AG04450 (cell line): ENCODE measurements around the gene CATSPERD. TPM values are rescaled to one million over a fixed set of nuclear protein-coding genes. Genes with fewer than 3 reads are reported as not detected.
"Not testable (repeated sequence)": the region's sequence is repeated elsewhere in the genome, so short reads cannot be mapped to it uniquely, and the experiment has no call there.

Experiments
- CTCF ChIA-PET: fragments of 300-600, 350-600 bp; formaldehyde crosslinking; extraction: SDS; loops from one replicate; lab custom pipeline; 2022; ENCODE audit warnings: antibody characterized with exemption, inconsistent platforms; lab: Charles Lee
- POLR2A ChIA-PET: fragments of 350-600 bp; formaldehyde crosslinking; extraction: SDS; loops from one replicate; lab custom pipeline; 2021; ENCODE audit warnings: antibody characterized with exemption, inconsistent platforms; lab: Yijun Ruan, JAX
- DNase-seq: peaks from one replicate; pipeline ENCODE4 v3.0.0-alpha.2; 2011; ENCODE audit warnings: low read depth, low spot score
- H3K27ac ChIP-seq: one replicate; pipeline ENCODE4 v1.5.1; 2012; ENCODE audit warnings: low read depth, low read length, control low read depth
- H3K27me3 ChIP-seq: one replicate; pipeline ENCODE4 v1.6.0; 2012; ENCODE audit warnings: low read length; ENCODE audit not compliant: control insufficient read depth, insufficient read depth
- H3K4me3 ChIP-seq: 2 replicates; pipeline ENCODE4 v1.5.1; 2011; ENCODE audit warnings: mild to moderate bottlenecking, low read depth, low read length, control low read depth
- H3K9me3 ChIP-seq: 2 replicates; pipeline ENCODE4 v1.5.1; 2012; ENCODE audit warnings: low read length; ENCODE audit not compliant: control insufficient read depth, insufficient read depth
- polyA plus RNA-seq: library from polyadenylated mRNA; depleted of rRNA; stranded (reverse); fragments of >200 nt; gene quantifications from 2 replicates; pipeline ENCODE4 v1.2.3, GENCODE V29; 2011
- TF ChIP-seq, protein P1 (sequence below): IDR thresholded peaks from 2 replicates; pipeline ENCODE4 v1.5.1; 2011; ENCODE audit warnings: low read depth, low read length, control low read depth, inconsistent platforms

Gene CATSPERD
- polyA plus RNA-seq, 1 experiment: not detected

- peak overlapping the region; percentile 98 for H3K4me3 ChIP-seq
- peak overlapping the region; percentile 98 for H3K27ac ChIP-seq
- no peaks in the 10 kb centered on the region for H3K27me3 ChIP-seq
- ChIA-PET POLR2A (interaction anchor here (0.9 to 1.7 kb wide), 7 partner anchors 19 to 109 kb away, joined by 3 to 14 read pairs (median 4); partner anchors contain the start of gene RPL36), CTCF (interaction anchor here (0.6 to 2.7 kb wide), 4 partner anchors 31 to 549 kb away, joined by 3 to 23 read pairs (median 3); partner anchors contain the start of gene RPL36)
- no peaks in the 10 kb centered on the region for H3K9me3 ChIP-seq
- TF ChIP-seq, protein P1, sequence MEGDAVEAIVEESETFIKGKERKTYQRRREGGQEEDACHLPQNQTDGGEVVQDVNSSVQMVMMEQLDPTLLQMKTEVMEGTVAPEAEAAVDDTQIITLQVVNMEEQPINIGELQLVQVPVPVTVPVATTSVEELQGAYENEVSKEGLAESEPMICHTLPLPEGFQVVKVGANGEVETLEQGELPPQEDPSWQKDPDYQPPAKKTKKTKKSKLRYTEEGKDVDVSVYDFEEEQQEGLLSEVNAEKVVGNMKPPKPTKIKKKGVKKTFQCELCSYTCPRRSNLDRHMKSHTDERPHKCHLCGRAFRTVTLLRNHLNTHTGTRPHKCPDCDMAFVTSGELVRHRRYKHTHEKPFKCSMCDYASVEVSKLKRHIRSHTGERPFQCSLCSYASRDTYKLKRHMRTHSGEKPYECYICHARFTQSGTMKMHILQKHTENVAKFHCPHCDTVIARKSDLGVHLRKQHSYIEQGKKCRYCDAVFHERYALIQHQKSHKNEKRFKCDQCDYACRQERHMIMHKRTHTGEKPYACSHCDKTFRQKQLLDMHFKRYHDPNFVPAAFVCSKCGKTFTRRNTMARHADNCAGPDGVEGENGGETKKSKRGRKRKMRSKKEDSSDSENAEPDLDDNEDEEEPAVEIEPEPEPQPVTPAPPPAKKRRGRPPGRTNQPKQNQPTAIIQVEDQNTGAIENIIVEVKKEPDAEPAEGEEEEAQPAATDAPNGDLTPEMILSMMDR: no peak
- no peak for DNase-seq
Observed at GRCh38 chr19:5719274-5719960, 1.0 kb upstream of the CATSPERD start.

DNA sequence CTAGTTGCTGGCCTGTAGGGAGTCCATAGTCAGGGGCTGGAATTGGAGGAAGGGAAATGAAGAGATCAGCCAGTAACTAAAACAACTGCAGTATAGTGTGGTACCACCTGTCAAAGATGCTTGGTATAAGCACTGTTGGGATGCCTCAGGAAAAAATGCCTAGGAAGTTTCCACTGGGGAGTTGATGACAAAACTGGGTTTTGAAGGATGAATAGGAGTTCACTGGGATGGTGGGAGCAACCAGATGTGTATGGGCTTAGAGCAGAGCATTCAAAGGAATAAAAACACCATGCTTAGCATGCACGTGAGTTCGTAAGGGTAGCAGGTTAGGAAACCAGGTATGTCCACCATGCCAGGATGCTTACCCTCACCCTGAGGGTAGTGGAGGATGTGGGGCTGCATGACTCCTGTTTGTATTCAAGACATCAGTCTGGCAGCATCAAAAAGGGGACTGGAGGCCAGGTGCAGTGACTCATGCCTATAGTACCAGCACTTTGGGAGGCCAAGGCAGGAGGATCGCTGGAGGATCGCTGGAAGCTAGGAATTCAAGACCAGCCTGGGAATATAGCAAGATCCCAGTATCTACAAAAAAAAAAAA lies 7.1 kb downstream of the CATSPERD start:
- Histone ChIP-seq H3K27ac (no peak overlapping the region), H3K9me3 (peaks cover 4% of the 10 kb centered on the region), H3K27me3 (no peaks in the 10 kb centered on the region), H3K4me3 (no peak overlapping the region)
- no peak for DNase-seq
- TF ChIP-seq, protein P1: no peak
- ChIA-PET CTCF (no interaction called here), POLR2A (interaction anchor here (0.7 kb wide), 1 partner anchor 58 kb away, joined by 10 read pairs; no protein-coding TSS in a partner anchor)

- H3K4me3 ChIP-seq, H3K27ac ChIP-seq, DNase-seq, H3K9me3 ChIP-seq, POLR2A ChIA-PET, CTCF ChIA-PET, H3K27me3 ChIP-seq: not testable (repeated sequence)
Observed at GRCh38 chr19:5733172-5733571, 12.7 kb downstream of the CATSPERD start.

- Histone ChIP-seq H3K9me3 (no peaks in the 10 kb centered on the region), H3K27me3 (no peaks in the 10 kb centered on the region), H3K4me3 (no peak overlapping the region), H3K27ac (no peak overlapping the region)
- POLR2A ChIA-PET: interaction anchor here (0.7 kb wide), 1 partner anchor 249 kb away, joined by 5 read pairs; no protein-coding TSS in a partner anchor
- no peak for DNase-seq
- TF ChIP-seq, protein P1: no peak
- CTCF ChIA-PET: interaction anchor here (0.6 to 1.1 kb wide), 2 partner anchors 18 to 690 kb away, joined by 3 read pairs; partner anchors contain the start of gene CATSPERD
Observed at GRCh38 chr19:5738423-5738822, 18.0 kb downstream of the CATSPERD start.

DNA sequence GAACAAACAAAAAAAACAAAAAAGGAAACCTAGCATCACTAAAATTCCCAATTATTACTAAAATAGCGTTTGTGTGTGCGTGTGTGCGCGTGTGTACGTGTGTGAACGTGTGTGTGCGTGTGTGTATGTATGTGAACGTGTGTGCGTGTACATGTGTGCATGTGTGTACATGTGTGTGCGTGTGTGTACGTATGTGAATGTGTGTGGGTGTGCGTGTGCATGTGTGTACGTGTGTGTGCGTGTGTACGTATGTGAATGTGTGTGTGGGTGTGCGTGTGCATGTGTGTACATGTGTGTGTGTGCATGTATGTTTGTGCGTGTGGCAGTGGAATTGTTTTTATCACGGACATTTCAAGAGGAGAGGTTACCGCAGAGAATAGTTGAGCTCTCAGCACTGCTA lies 21.6 kb downstream of the CATSPERD start:
- ChIA-PET POLR2A (no interaction called here), CTCF (no interaction called here)
- Histone ChIP-seq H3K9me3 (no peaks in the 10 kb centered on the region), H3K27me3 (peaks cover 4% of the 10 kb centered on the region), H3K4me3 (no peak overlapping the region), H3K27ac (no peak overlapping the region)
- TF ChIP-seq, protein P1: no peak
- DNase-seq: no peak
